Endothelial cell of umbilical vein (primary cell): ENCODE data around the gene POGK. TPM values are rescaled to one million over a fixed set of nuclear protein-coding genes. Genes with fewer than 3 reads are reported as not detected.

ENCODE experiments used
- BruUV-seq: library from RNA; stranded (reverse); fragments of 400-500 nt; replicated peaks from 2 replicates; lab custom pipeline; 2021; lab: Mats Ljungman, UMichigan
- CTCF ChIA-PET: fragments of 300-600, 350-600 bp; sonication (Branson Sonifier 250); formaldehyde crosslinking; loops from one replicate; lab custom pipeline; 2021; ENCODE audit warnings: antibody characterized with exemption, inconsistent platforms; lab: Charles Lee
- POLR2A ChIA-PET: fragments of 300-600, 350-600 bp; sonication (Branson Sonifier 250); formaldehyde crosslinking; loops from one replicate; lab custom pipeline; 2021; ENCODE audit warnings: antibody characterized with exemption, inconsistent platforms; lab: Charles Lee
- DNase-seq: peaks from one replicate; pipeline ENCODE4 v3.0.0-alpha.2; 2011; ENCODE audit warnings: low read depth, low spot score
- FAIRE-seq: peaks from 2 replicates; lab custom pipeline; 2011; peaks lifted over from hg19 to GRCh38; lab: Jason Lieb, UNC
- H2AFZ ChIP-seq: 2 replicates; pipeline ENCODE4 v1.6.0; 2012; ENCODE audit warnings: low read depth, low read length, control low read depth, inconsistent platforms
- H3K27ac ChIP-seq: 2 replicates; pipeline ENCODE4 v1.5.1; 2011; ENCODE audit warnings: low read depth, mild to moderate bottlenecking, control low read depth, low read length, moderate library complexity; ENCODE audit not compliant: insufficient read depth
- H3K27me3 ChIP-seq, 2 experiments: 2 replicates each; pipeline versions ENCODE4 v1.6.0 to v1.6.1; 2011; ENCODE audit warnings: low read length in 2 of 2, mixed read lengths in 1 of 2; ENCODE audit not compliant: control insufficient read depth in 2 of 2, insufficient read depth in 2 of 2
- H3K36me3 ChIP-seq, 2 experiments: 2 replicates in 1 of 2; 3 replicates in 1 of 2; pipeline ENCODE4 v1.5.1; 2011; ENCODE audit warnings: low read length in 2 of 2, mild to moderate bottlenecking in 1 of 2, moderate library complexity in 1 of 2; ENCODE audit not compliant: control insufficient read depth in 2 of 2, insufficient read depth in 2 of 2; ENCODE audit errors: extremely low read depth in 1 of 2
- H3K4me1 ChIP-seq: 3 replicates; pipeline ENCODE4 v1.5.1; 2011; ENCODE audit warnings: mild to moderate bottlenecking, low read length; ENCODE audit not compliant: control insufficient read depth, insufficient read depth; ENCODE audit errors: extremely low read depth
- H3K4me2 ChIP-seq: 2 replicates; pipeline ENCODE4 v1.6.1; 2011; ENCODE audit warnings: low read length, control low read depth, mixed read lengths; ENCODE audit not compliant: insufficient read depth
- H3K4me3 ChIP-seq, 3 experiments: fragments of 200-600 bp in 1 of 3; sonication (generic), shearing (Covaris generic) in 1 of 3; replicated peaks in 1 of 3; 2 replicates each; pipeline ENCODE4 v1.5.1; 2011 to 2016; ENCODE audit warnings: control low read depth in 3 of 3, low read length in 3 of 3, mild to moderate bottlenecking in 2 of 3, inconsistent platforms in 1 of 3, low read depth in 1 of 3, moderate library complexity in 1 of 3; ENCODE audit not compliant: insufficient read depth in 1 of 3
- H3K79me2 ChIP-seq: 2 replicates; pipeline ENCODE4 v1.6.0; 2012; ENCODE audit warnings: low read length, inconsistent platforms; ENCODE audit not compliant: control insufficient read depth, insufficient read depth
- H3K9ac ChIP-seq: replicated peaks from 2 replicates; pipeline ENCODE3; 2011; ENCODE audit warnings: low read length, control low read depth; ENCODE audit not compliant: insufficient read depth; ENCODE audit errors: extremely low read depth
- H3K9me1 ChIP-seq: replicated peaks from 3 replicates; pipeline ENCODE4 v1.6.0; 2011; ENCODE audit warnings: mild to moderate bottlenecking, low read length; ENCODE audit not compliant: control insufficient read depth, insufficient read depth; ENCODE audit errors: extremely low read depth
- H3K9me3 ChIP-seq: replicated peaks from 2 replicates; pipeline ENCODE4 v1.5.1; 2012; ENCODE audit warnings: low read length, inconsistent platforms; ENCODE audit not compliant: control insufficient read depth, insufficient read depth
- H4K20me1 ChIP-seq: replicated peaks from 2 replicates; pipeline ENCODE3; 2011; ENCODE audit warnings: mild to moderate bottlenecking, low read length; ENCODE audit not compliant: control insufficient read depth, insufficient read depth; ENCODE audit errors: extremely low read depth
- CTCF ChIP-seq, 2 donors: IDR thresholded peaks; 1 replicate in 1 of 2; 2 replicates in 1 of 2; pipeline ENCODE4 v1.5.1; 2011; ENCODE audit warnings: low read length in 2 of 2, mild to moderate bottlenecking in 2 of 2, moderate library complexity in 2 of 2, control low read depth in 1 of 2, inconsistent platforms in 1 of 2, low read depth in 1 of 2; ENCODE audit not compliant: insufficient read depth in 1 of 2; ENCODE audit errors: extremely low read depth in 1 of 2
- EZH2 ChIP-seq: IDR thresholded peaks from 2 replicates; pipeline ENCODE4 v1.6.1; 2012; ENCODE audit warnings: borderline replicate concordance, low read depth, mild to moderate bottlenecking, moderate library complexity, low read length, inconsistent platforms; ENCODE audit not compliant: severe bottlenecking
- FOS ChIP-seq: IDR thresholded peaks from 2 replicates; pipeline ENCODE4 v1.6.1; 2011; ENCODE audit warnings: mild to moderate bottlenecking, low read length, moderate library complexity, borderline replicate concordance; ENCODE audit not compliant: insufficient read depth
- GATA2 ChIP-seq: IDR thresholded peaks from 2 replicates; pipeline ENCODE4 v1.7.0; 2011; ENCODE audit warnings: low read depth, mild to moderate bottlenecking, moderate library complexity, mixed read lengths, low read length; ENCODE audit not compliant: insufficient read length, insufficient read depth
- JUN ChIP-seq: IDR thresholded peaks from 2 replicates; pipeline ENCODE4 v1.6.1; 2011; ENCODE audit warnings: borderline replicate concordance, low read depth; ENCODE audit not compliant: insufficient read length, insufficient read depth
- MAX ChIP-seq: IDR thresholded peaks from 2 replicates; pipeline ENCODE4 v1.6.1; 2011; ENCODE audit not compliant: insufficient read depth, insufficient read length
- MYC ChIP-seq: IDR thresholded peaks from one replicate; pipeline ENCODE4 v1.6.1; 2011; ENCODE audit warnings: mild to moderate bottlenecking, low read depth, low read length
- POLR2A ChIP-seq: IDR thresholded peaks from 2 replicates; pipeline ENCODE4 v1.6.1; 2012; ENCODE audit warnings: low read depth, mild to moderate bottlenecking, control low read depth, low read length
- POLR2AphosphoS5 ChIP-seq: IDR thresholded peaks from 2 replicates; pipeline ENCODE4 v1.6.1; 2012; ENCODE audit warnings: low read depth, mild to moderate bottlenecking, control low read depth, low read length, moderate library complexity; ENCODE audit not compliant: insufficient read depth
- dilution Hi-C: fragments of 300-500 bp; cut with MboI; formaldehyde crosslinking; loops from one replicate; pipeline ENCODE4 v1.15.0; 2019; ENCODE audit warnings: low sequenced_read_pairs; ENCODE audit not compliant: extremely low pct_ligation_motif_present
- intact Hi-C: fragments of 100-400 bp; cut with micrococcal nuclease; formaldehyde crosslinking; loops from one replicate; pipeline ENCODE4 v1.10.0; 2022
- polyA plus RNA-seq, 4 experiments: library from polyadenylated mRNA; depleted of rRNA in 3 of 4; stranded (reverse) in 3 of 4; unstranded in 1 of 4; fragments of >200 nt; gene quantifications; 2 replicates each; pipeline versions ENCODE4 v1.2.1 to v1.2.3, GENCODE V29; 2011 to 2012; ENCODE audit warnings: missing spikeins in 1 of 4
- total RNA-seq: library from RNA; stranded (reverse); gene quantifications from 2 replicates; pipeline ENCODE4 v1.2.3, GENCODE V29; 2021

The POGK gene
- total and polyA plus RNA-seq, 2 donors (not counting 3 experiments of a cell fraction or from before 2014, with no cell fraction given): 12.5 to 31.8 TPM

- no peak for DNase-seq
- Histone ChIP-seq H3K27me3 (no peaks in the 10 kb centered on the region), H3K4me2 (no peak overlapping the region), H4K20me1 (no peaks in the 10 kb centered on the region), H3K9me1 (no peaks in the 10 kb centered on the region), H3K4me3 (no peak overlapping the region), H3K36me3 (peaks cover 12 to 21% of the 10 kb centered on the region in 2 experiments), H3K79me2 (peaks cover 16% of the 10 kb centered on the region), H3K27ac (no peak overlapping the region), H3K4me1 (no peaks in the 10 kb centered on the region), H3K9ac (no peak overlapping the region), H2AFZ (no peak overlapping the region), H3K9me3 (no peaks in the 10 kb centered on the region)
- intact Hi-C loops (no loop called here), dilution Hi-C loops (no loop called here)
- TF ChIP-seq CTCF (IDR thresholded peaks at IDR 0.05; ENCODE audit: extremely low read depth in 1 of 2, insufficient read depth in 1 of 2, low read depth in 1 of 2, low read length in 2 of 2) (no peak), FOS (no peak), EZH2 (no peak), POLR2AphosphoS5 (no peak), GATA2 (no peak), MAX (no peak), JUN (no peak), POLR2A (no peak), MYC (no peak)
- FAIRE-seq: no peak
- no TSS peak for BruUV-seq
- ChIA-PET CTCF (no interaction called here), POLR2A (no interaction called here)
Observed at GRCh38 chr1:166855558-166855957, 16.3 kb downstream of the POGK start.
